ENCODE measurements around the gene PALLD. TPM values are rescaled to one million over a fixed set of nuclear protein-coding genes. Genes with fewer than 3 reads are reported as not detected.

PALLD gene
- total RNA-seq, 1 experiment from 2014 or later = 18.3 TPM

GRCh38 chr4:168659741-168660465 is 163.1 kb downstream of the PALLD start:
- no peaks in the 10 kb centered on the region for H3K79me1 ChIP-seq (ENCODE audit: insufficient read depth, low read depth, low read length, poor library complexity, severe bottlenecking)
- H4K5ac ChIP-seq (ENCODE audit: insufficient read length, low read depth, low read length) = no peak overlapping the region
- H2BK20ac ChIP-seq (ENCODE audit: low read depth, low read length, poor library complexity, severe bottlenecking) = no peak overlapping the region
- H2BK12ac ChIP-seq (ENCODE audit: insufficient read length, low read depth, low read length) = no peak overlapping the region
- no peak overlapping the region for H3K56ac ChIP-seq (ENCODE audit: insufficient read length, low read depth, low read length)
- H3K18ac ChIP-seq (ENCODE audit: insufficient read length, low read depth, low read length) = no peak overlapping the region
- H3K27ac Mint-ChIP-seq = peak overlapping the region in 1 of 3 experiments; percentile 28; a peak in 1 of 7 replicates
- no peak overlapping the region for H2AK5ac ChIP-seq (ENCODE audit: insufficient read length, low read length)
- no CpG with 5 or more reads among the region's 3 CpGs for WGBS (ENCODE audit: extremely low coverage, insufficient read length, low lambda C conversion rate)
- H2BK5ac ChIP-seq (ENCODE audit: insufficient read length, low read length) = no peak overlapping the region
- H3K9me3 Mint-ChIP-seq = no peaks in the 10 kb centered on the region
- H4K8ac ChIP-seq (replicated peaks; ENCODE audit: insufficient read length, low read depth, low read length) = no peak overlapping the region
- H4K20me1 ChIP-seq (ENCODE audit: control insufficient read depth, insufficient read depth, insufficient read length) = no peaks in the 10 kb centered on the region
- H3K4me2 ChIP-seq (ENCODE audit: insufficient read depth, insufficient read length, low read length) = no peak overlapping the region
- H3K4me1 Mint-ChIP-seq = peaks cover 8 to 9% of the 10 kb centered on the region in 2 experiments
- H3K23ac ChIP-seq (ENCODE audit: insufficient read length, low read depth, low read length) = no peak overlapping the region
- H3K9ac ChIP-seq (ENCODE audit: extremely low read depth, insufficient read length, low read length) = no peak overlapping the region
- H3K9me3 ChIP-seq (ENCODE audit: control insufficient read depth, low read depth, low read length) = no peaks in the 10 kb centered on the region
- H3K23me2 ChIP-seq (ENCODE audit: insufficient read length, low read depth, low read length, poor library complexity, severe bottlenecking) = no peaks in the 10 kb centered on the region
- no peak overlapping the region for H2BK120ac ChIP-seq (ENCODE audit: low read depth, low read length, poor library complexity, severe bottlenecking)
- DNase-seq = no peak
- H3K27me3 ChIP-seq (ENCODE audit: insufficient read depth, low read length) = no peaks in the 10 kb centered on the region
- no peaks in the 10 kb centered on the region for H3K27me3 Mint-ChIP-seq (ENCODE audit: low read depth)
- H4K91ac ChIP-seq (ENCODE audit: insufficient read length, low read depth, low read length) = no peak overlapping the region
- peaks cover 3% of the 10 kb centered on the region; the same call in 1 of the 2 replicates for H3K4me1 ChIP-seq (ENCODE audit: insufficient read depth, low read length)
- H3K4me3 Mint-ChIP-seq = no peak overlapping the region
- H3K14ac ChIP-seq (ENCODE audit: insufficient read depth, low read length) = no peak overlapping the region
- no peak overlapping the region for H3K4ac ChIP-seq (ENCODE audit: low read depth, low read length)
- TF ChIP-seq CTCF (conservative IDR thresholded peaks at IDR 0.05) = no peak
- no peaks in the 10 kb centered on the region for H3K79me2 ChIP-seq (ENCODE audit: insufficient read depth, low read length)
- H3T11ph ChIP-seq (ENCODE audit: low read length) = no peak overlapping the region
- no peak overlapping the region for H3K27ac ChIP-seq (ENCODE audit: insufficient read length, low read depth, low read length)
- H2AFZ ChIP-seq (ENCODE audit: low read length) = no peak overlapping the region
- H3K36me3 Mint-ChIP-seq (ENCODE audit: insufficient read depth in 1 of 3, low read depth in 3 of 3) = no peaks in the 10 kb centered on the region
- H2BK15ac ChIP-seq (ENCODE audit: low read depth, low read length) = no peak overlapping the region

Data from H9 (cell line).